Embryonic facial prominence (tissue), 1 donor: ENCODE data around the gene FAF1.

ENCODE experiments used
- DNase-seq: peaks from one replicate; pipeline ENCODE4 v3.0.0-alpha.2; 2016; ENCODE audit errors: extremely low spot score

The FAF1 gene

DNA sequence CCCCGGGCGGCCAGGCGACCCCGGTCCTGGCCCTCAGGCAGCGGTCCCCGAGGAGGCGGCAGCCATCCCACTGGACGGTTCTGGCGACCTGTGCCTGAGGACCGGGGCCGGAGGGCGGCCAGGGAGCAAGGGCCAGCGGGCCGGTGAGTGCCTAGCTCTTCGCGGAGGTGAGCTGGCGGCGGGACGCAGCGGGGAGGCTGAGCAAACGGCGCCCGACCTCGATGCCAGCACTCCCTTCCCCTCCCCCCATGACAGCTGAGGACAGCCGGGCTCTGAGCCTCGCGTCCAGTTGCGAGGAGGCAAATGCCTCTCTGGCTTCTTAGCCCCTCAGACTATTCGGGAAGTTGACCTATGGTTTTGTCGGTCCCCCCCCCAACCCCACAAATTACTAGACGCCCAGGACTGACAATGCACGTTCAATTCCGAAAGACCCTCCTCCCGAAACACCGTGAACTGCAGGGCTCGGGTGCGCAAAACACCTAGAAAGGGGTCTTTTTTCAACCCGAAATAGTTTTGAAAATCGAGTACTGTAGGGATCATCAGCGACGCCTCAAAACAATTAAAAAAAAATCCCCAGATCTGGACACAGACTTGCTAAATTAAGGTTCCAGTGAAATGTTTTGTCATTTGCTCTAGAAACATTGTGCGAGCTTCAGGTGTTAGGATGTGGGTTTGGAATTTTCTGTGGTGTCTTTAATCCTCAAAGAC lies 18.2 kb upstream of the FAF1 start:
- DNase-seq: no peak

GRCh38 chr1:50977575-50978143 lies 17.6 kb upstream of the FAF1 start:
- DNase-seq: no peak

DNA sequence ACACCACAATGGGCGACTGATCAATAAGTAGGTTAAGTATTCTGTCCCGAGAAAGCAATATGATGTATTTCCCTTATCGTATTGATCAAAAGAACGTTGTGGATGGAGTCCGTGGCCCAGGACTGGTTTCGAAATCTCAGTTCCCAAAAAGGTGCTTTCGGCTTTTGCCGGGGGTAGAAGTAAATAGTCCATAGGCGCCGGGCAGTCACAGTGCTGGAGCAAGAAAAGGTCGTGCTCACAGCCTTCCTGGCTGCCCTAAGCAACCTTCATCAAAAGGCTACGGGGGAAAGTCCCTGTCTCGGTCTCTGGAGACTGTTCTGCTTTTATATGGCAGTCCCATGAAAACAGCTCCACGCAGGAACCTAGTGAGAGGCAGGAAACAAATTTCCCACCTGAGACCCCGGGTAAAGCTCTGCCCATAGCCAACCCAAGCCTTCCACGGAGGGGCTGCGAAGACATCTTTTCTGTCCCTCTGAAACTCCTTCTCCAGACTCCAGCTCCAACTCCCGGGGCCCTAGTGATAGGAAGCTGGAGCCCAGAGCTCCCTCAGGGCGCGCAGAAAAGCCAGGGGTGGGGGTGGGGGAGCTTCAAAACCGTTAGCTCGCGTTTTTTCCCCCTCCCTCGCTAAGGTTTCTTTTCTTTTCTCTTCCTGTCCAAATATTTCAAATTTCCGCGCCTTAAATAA lies 17.0 kb upstream of the FAF1 start:
- no peak for DNase-seq

GRCh38 chr1:50976111-50976889 lies 16.2 kb upstream of the FAF1 start:
- DNase-seq: no peak

GRCh38 chr1:50975436-50975835 lies 15.4 kb upstream of the FAF1 start:
- DNase-seq: no peak

GRCh38 chr1:50974618-50974935 lies 14.5 kb upstream of the FAF1 start:
- no peak for DNase-seq

DNA sequence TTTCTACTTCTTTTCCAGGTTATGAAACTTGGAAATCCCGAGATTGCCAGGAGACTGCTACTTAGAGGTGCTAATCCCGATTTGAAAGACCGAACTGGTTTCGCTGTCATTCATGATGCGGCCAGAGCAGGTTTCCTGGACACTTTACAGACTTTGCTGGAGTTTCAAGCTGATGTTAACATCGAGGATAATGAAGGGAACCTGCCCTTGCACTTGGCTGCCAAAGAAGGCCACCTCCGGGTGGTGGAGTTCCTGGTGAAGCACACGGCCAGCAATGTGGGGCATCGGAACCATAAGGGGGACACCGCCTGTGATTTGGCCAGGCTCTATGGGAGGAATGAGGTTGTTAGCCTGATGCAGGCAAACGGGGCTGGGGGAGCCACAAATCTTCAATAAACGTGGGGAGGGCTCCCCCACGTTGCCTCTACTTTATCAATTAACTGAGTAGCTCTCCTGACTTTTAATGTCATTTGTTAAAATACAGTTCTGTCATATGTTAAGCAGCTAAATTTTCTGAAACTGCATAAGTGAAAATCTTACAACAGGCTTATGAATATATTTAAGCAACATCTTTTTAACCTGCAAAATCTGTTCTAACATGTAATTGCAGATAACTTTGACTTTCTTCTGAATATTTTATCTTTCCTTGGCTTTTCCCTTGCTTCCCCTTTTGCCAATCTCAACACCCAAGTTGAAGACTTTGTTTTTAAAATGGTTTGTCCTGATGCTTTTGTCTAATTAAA lies 14.0 kb upstream of the FAF1 start:
- DNase-seq: no peak

GRCh38 chr1:50973255-50973654 lies 13.2 kb upstream of the FAF1 start:
- no peak for DNase-seq

DNA sequence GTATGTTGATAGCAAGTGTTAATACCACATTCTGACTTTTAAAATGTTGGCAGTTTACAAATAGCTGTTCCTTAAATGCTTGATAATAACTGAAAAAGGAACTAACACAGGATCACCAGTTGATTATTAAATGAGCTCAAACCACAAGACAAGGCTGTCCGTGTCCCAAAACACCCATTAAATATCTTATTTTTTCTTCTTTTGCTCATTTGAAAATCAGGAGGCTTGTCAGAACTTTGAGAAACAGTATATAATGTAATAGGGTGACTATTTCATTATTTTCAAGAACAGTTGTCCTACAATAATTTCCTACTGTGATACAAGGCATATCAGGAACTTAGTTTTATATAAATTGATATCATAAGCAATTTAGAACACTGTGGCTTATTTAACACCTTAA lies 12.7 kb upstream of the FAF1 start:
- no peak for DNase-seq

DNA sequence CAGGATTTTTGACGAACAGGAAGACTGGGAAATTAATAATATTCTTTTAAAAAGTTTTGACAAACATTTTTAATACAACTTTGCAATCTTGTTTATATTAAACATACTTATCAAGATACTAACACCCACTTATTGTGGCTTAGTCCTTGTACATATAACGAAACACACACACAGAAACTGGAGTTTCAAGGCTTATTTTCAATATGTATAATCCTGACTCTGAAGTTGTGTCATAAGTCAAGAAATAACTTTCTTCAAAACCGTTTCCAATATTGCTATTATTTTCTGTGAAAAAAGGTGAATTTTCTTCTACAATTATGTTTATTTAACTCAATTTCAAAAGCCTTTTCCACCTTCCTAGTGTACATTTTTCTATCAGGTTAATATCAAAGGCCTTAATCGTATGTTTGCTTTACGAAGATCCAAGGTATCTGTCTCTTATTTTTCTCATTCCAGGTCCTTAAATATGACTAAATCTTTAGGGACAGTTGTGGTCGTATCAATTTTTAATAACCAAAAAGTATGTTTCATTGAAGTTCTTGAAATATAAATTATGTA lies 11.8 kb upstream of the FAF1 start:
- DNase-seq: no peak

GRCh38 chr1:50970931-50971582 lies 11.0 kb upstream of the FAF1 start:
- DNase-seq: no peak

- DNase-seq: no peak
These were observed 10.4 kb upstream of the FAF1 start for GRCh38 chr1:50970509-50970887.

GRCh38 chr1:50969611-50970508 lies 9.8 kb upstream of the FAF1 start, which contains the start of gene CDKN2C:
TSS of gene CDKN2C (plus strand) at chr1:50970245. CDS start at chr1:50970369, 124 bp downstream.
- DNase-seq: no peak

- no peak for DNase-seq
These were observed 8.9 kb upstream of the FAF1 start for GRCh38 chr1:50968821-50969610.

DNA sequence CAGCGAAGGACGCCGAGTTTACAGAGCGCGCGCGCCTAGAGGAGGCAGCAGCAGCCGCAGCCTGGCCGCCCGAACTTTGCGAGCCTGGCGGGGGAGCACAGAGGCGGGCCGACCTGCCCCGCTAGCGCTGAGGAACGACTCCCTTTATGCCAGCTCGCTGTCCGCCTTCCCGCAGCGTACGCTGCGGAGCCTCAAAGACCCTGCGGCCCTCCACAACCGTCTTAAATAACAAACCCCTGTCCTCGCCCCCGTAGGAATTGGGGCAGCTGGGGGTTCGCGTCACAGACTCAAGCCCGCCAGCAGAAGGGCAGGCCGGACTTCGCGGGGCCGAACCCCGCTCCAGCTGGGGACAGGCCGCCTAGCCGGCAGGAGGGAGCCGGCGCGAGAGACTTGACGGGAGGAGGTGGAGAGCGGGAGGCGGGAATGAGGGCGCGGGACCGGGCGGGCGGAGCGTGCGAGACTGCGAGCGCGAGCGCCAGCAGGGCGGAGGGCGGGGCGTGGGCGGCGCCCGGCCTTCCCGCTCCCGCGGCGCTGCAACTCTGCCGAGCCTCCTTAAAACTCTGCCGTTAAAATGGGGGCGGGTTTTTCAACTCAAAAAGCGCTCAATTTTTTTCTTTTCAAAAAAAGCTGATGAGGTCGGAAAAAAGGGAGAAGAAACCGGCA lies 8.2 kb upstream of the FAF1 start:
- DNase-seq: peak; percentile 64

GRCh38 chr1:50967416-50968157 lies 7.5 kb upstream of the FAF1 start:
- DNase-seq: no peak

DNA sequence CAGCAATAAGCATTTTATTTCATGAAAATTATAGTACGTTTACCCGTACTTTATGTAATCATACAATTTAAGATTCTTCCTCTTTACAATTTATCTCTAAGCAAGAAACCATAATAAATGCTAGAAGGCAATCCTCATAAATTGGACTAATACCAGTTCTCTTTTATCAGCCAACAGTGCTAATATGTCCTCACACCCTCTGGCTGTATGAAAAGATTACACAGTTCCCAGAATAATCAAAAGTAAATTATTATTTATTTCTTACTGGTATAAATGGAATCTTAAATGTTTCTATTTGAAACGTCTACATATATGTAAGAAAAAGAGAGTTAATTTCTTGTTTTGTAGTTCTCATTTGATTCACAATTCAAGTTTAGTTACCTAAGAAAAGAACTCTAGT lies 6.9 kb upstream of the FAF1 start:
- no peak for DNase-seq

DNA sequence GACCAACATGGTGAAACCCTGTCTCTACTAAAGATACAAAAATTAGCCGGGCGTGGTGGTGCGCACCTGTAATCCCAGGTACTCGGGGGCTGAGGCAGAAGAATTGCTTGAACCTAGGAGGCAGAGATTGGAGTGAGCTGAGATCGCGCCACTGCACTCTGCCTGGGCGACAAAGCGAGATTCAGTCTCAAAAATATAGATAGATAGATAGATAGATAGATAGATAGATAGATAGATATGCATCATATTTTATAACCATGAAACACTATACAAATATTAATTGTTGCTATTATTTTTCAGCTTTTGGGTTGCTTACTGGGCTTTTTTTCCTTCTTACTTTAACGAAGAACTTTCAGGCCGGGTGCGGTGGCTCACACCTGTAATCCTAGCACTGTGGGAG lies 4.8 kb upstream of the FAF1 start:
- DNase-seq: no peak
